ENCODE measurements around the gene HOXA3. TPM values are rescaled to one million over a fixed set of nuclear protein-coding genes. Genes with fewer than 3 reads are reported as not detected.

The HOXA3 gene
- total and polyA plus RNA-seq, 10 of the 15 experiments (the other 5 are each of a cell fraction or from before 2014, with no cell fraction given) = 0.05 TPM; not detected in 9

DNA sequence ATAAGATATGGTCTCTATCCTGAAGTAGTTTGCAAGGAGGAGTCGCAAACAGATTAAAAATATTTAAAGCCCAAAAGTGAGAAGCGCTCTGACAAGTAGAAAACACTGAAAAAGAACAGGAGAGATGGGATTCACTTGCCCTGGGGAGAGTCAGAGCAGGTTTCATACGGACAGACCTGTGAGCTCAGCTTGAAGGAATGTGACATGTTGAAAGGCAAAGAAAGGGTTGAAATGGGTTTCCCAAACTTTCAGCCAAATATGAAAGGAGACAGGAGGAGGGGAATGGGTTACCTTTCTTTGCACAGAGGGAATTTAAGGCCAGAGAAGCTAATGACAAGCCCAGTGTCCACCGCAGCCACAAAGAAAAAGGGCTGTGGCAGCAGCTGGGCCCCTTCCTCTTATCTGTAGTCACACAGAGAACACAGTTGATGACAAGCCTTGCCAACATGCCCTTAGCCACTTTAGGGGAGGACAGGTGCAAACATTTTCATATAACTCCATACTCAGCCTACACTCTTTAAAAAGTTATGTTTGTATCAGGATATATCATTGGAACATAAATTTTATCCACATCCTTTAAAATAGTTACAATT lies 71.4 kb downstream of the HOXA3 start (continued):
- TF ChIP-seq, protein P1, sequence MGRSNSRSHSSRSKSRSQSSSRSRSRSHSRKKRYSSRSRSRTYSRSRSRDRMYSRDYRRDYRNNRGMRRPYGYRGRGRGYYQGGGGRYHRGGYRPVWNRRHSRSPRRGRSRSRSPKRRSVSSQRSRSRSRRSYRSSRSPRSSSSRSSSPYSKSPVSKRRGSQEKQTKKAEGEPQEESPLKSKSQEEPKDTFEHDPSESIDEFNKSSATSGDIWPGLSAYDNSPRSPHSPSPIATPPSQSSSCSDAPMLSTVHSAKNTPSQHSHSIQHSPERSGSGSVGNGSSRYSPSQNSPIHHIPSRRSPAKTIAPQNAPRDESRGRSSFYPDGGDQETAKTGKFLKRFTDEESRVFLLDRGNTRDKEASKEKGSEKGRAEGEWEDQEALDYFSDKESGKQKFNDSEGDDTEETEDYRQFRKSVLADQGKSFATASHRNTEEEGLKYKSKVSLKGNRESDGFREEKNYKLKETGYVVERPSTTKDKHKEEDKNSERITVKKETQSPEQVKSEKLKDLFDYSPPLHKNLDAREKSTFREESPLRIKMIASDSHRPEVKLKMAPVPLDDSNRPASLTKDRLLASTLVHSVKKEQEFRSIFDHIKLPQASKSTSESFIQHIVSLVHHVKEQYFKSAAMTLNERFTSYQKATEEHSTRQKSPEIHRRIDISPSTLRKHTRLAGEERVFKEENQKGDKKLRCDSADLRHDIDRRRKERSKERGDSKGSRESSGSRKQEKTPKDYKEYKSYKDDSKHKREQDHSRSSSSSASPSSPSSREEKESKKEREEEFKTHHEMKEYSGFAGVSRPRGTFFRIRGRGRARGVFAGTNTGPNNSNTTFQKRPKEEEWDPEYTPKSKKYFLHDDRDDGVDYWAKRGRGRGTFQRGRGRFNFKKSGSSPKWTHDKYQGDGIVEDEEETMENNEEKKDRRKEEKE (IDR thresholded peaks at IDR 0.05) = no peak

DNA sequence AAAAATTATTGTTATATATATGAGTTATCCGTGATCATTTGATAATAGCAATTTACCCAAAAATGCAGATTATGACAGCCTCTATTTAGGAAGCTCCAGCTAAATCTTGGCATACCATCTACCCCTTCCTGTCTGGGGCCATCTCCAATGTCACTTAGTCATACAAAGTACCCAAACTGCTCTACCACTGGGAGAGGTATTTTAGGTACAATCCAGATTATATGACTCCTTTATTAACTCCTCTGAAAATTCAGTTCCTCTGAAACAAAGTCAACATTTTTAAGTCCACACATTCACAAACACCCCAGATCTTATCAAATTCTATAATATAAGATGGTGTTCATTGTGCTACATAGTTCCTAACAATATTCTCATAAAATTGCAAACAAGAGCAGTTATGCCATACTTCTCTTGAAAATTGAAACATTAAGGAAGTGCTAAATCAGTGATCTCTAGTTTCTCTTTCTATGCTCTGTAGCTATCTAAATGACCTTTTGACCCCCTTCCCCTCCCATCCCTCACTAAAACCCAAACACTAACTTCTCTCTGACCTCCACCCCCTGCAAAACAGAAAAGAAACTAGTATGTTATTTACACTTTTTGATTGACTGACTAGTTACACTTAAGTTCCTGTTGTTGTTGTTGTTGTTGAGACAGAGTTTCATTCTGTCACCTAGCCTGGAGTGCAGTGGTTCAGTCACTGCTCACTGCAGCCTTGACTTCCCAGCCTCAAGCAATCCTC lies 73.0 kb downstream of the HOXA3 start:
- 90% methylated on average over 1 of the region's 1 CpG for WGBS (ENCODE audit: insufficient coverage, insufficient replicate concordance, low lambda C conversion rate, missing lambda C conversion rate)
- Histone ChIP-seq H3K4me1 (ENCODE audit: control insufficient read depth, insufficient read depth, low read length) (no peaks in the 10 kb centered on the region), H3K9ac (ENCODE audit: control insufficient read depth, insufficient read depth, low read length) (no peak overlapping the region), H3K9me3 (replicated peaks; ENCODE audit: control insufficient read depth, insufficient read depth, low read length) (no peaks in the 10 kb centered on the region), H3K27ac (ENCODE audit: control insufficient read depth, insufficient read depth) (no peak overlapping the region), H3K79me2 (ENCODE audit: control insufficient read depth, insufficient read depth, low read length) (no peaks in the 10 kb centered on the region), H4K20me1 (ENCODE audit: control insufficient read depth, insufficient read depth) (no peaks in the 10 kb centered on the region), H3K4me3 (no peak overlapping the region), H3K36me3 (ENCODE audit: control insufficient read depth in 2 of 2, insufficient read depth in 2 of 2, low read length in 1 of 2) (no peaks in the 10 kb centered on the region), H3K27me3 (replicated peaks in 1 of 2; ENCODE audit: control insufficient read depth in 2 of 2, insufficient read depth in 2 of 2, low read length in 1 of 2) (no peaks in the 10 kb centered on the region), H2AFZ (ENCODE audit: control insufficient read depth, low read depth, low read length) (no peak overlapping the region), H3K4me2 (ENCODE audit: control insufficient read depth, insufficient read depth) (0 out of 2 replicates have a peak overlapping the region, but pooled peaks have one; percentile 35)
- TF ChIP-seq, protein P2, sequence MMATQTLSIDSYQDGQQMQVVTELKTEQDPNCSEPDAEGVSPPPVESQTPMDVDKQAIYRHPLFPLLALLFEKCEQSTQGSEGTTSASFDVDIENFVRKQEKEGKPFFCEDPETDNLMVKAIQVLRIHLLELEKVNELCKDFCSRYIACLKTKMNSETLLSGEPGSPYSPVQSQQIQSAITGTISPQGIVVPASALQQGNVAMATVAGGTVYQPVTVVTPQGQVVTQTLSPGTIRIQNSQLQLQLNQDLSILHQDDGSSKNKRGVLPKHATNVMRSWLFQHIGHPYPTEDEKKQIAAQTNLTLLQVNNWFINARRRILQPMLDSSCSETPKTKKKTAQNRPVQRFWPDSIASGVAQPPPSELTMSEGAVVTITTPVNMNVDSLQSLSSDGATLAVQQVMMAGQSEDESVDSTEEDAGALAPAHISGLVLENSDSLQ (IDR thresholded peaks at IDR 0.05) = peak; percentile 83
- TF ChIP-seq BHLHE40 (IDR thresholded peaks at IDR 0.05; ENCODE audit: borderline replicate concordance in 1 of 2, low read depth in 2 of 2, low read length in 1 of 2) = no peak
- TF ChIP-seq, protein P3, sequence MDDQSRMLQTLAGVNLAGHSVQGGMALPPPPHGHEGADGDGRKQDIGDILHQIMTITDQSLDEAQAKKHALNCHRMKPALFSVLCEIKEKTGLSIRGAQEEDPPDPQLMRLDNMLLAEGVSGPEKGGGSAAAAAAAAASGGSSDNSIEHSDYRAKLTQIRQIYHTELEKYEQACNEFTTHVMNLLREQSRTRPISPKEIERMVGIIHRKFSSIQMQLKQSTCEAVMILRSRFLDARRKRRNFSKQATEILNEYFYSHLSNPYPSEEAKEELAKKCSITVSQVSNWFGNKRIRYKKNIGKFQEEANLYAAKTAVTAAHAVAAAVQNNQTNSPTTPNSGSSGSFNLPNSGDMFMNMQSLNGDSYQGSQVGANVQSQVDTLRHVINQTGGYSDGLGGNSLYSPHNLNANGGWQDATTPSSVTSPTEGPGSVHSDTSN (IDR thresholded peaks at IDR 0.05; ENCODE audit: insufficient replicate concordance, low read depth, low read length) = no peak
- 0 out of 2 replicates have a peak, but pooled peaks have one; percentile 16 for TF ChIP-seq MTA2 (IDR thresholded peaks at IDR 0.05; ENCODE audit: low read depth)
- TF ChIP-seq NR2F1 (conservative IDR thresholded peaks at IDR 0.05) = peak; percentile 88
- no peak for TF ChIP-seq GATAD2B (conservative IDR thresholded peaks at IDR 0.05; ENCODE audit: low read depth)
- TF ChIP-seq NBN (IDR thresholded peaks at IDR 0.05) = 0 out of 2 replicates have a peak, but pooled peaks have one; percentile 22
- peak; percentile 61 for TF ChIP-seq NR2C1 (IDR thresholded peaks at IDR 0.05)
- peak; percentile 52 for TF ChIP-seq FOXK2 (IDR thresholded peaks at IDR 0.05)
- DNase-seq (ENCODE audit: low read depth, low spot score) (no peak), FAIRE-seq (no peak), ATAC-seq (peak; percentile 64)
- intact Hi-C loops (cut with micrococcal nuclease; ENCODE audit: unreplicated experiment) (no loop called here), in situ Hi-C loops (cut with MboI) (no loop called here)
- no TSS peak for BruUV-seq (replicated peaks)
- ChIA-PET RAD21 (ENCODE audit: unreplicated experiment) (no interaction called here), CTCF (no interaction called here), SMC1A (ENCODE audit: uncharacterized antibody, unreplicated experiment) (interaction anchor here (1.5 to 6.5 kb wide), 2 partner anchors 14 to 29 kb away, joined by 3 to 110 read pairs; partner anchors contain the start of gene HOXA1), POLR2A (interaction anchor here (1.0 kb wide), 1 partner anchor 13 kb away, joined by 3 read pairs; no protein-coding TSS in a partner anchor)

All from GM12878 (cell line).